Suprapubic skin (tissue), 4 donors: ENCODE measurements around the gene MRPL58. TPM values are rescaled to one million over a fixed set of nuclear protein-coding genes. Genes with fewer than 3 reads are reported as not detected.

Source experiments
- DNase-seq, 2 donors: peaks; one replicate each; pipeline ENCODE4 v3.0.0-alpha.2; 2019; ENCODE audit warnings: low spot score in 2 of 2
- H3K27ac ChIP-seq: fragments of 200-600 bp; sonication (generic); one replicate; pipeline ENCODE4 v1.5.1; 2019
- H3K27me3 ChIP-seq: fragments of 200-600 bp; sonication (generic); one replicate; pipeline ENCODE4 v1.5.1; 2019
- H3K36me3 ChIP-seq: fragments of 200-600 bp; sonication (generic); one replicate; pipeline ENCODE4 v1.5.1; 2019
- H3K4me1 ChIP-seq: fragments of 200-600 bp; sonication (generic); one replicate; pipeline ENCODE4 v1.5.1; 2019
- H3K4me3 ChIP-seq: fragments of 200-600 bp; sonication (generic); one replicate; pipeline ENCODE4 v1.5.1; 2019; ENCODE audit warnings: mild to moderate bottlenecking
- H3K9me3 ChIP-seq: fragments of 200-600 bp; sonication (generic); one replicate; pipeline ENCODE4 v1.5.1; 2019
- EP300 ChIP-seq: sonication (generic); formaldehyde crosslinking; IDR thresholded peaks from one replicate; pipeline ENCODE4 v1.6.1; 2017; ENCODE audit warnings: antibody characterized with exemption
- POLR2A ChIP-seq, 2 donors: fragments of 450-650 bp; IDR thresholded peaks; one replicate each; pipeline ENCODE4 v1.6.1; 2017; ENCODE audit warnings: antibody characterized with exemption in 2 of 2, mild to moderate bottlenecking in 2 of 2, moderate library complexity in 2 of 2
- POLR2AphosphoS5 ChIP-seq, 3 donors: sonication (generic); formaldehyde crosslinking; IDR thresholded peaks; one replicate each; pipeline ENCODE4 v1.6.1; 2017; ENCODE audit warnings: antibody characterized with exemption in 3 of 3
- WGBS: methylation state at CpG from one replicate; pipeline ENCODE4 v1.1.5; 2018; 5-methylcytosine and 5-hydroxymethylcytosine counted together
- total RNA-seq, 4 donors: library from RNA; depleted of rRNA; stranded (reverse); fragments of >200 nt; gene quantifications; one replicate each; pipeline ENCODE4 v1.1.0, GENCODE V29; 2016
- TF ChIP-seq, protein P1 (sequence below), 2 donors: fragments of 200-600 bp in 1 of 2; fragments of 450-650 bp in 1 of 2; sonication (generic) in 1 of 2; IDR thresholded peaks; one replicate each; pipeline ENCODE4 v1.5.1; 2016 to 2019; ENCODE audit warnings: antibody characterized with exemption in 2 of 2, mild to moderate bottlenecking in 1 of 2, moderate library complexity in 1 of 2

The MRPL58 gene
- total RNA-seq, 4 donors from 2014 or later: 20.2 to 68.2 (median 46.7) TPM

DNA sequence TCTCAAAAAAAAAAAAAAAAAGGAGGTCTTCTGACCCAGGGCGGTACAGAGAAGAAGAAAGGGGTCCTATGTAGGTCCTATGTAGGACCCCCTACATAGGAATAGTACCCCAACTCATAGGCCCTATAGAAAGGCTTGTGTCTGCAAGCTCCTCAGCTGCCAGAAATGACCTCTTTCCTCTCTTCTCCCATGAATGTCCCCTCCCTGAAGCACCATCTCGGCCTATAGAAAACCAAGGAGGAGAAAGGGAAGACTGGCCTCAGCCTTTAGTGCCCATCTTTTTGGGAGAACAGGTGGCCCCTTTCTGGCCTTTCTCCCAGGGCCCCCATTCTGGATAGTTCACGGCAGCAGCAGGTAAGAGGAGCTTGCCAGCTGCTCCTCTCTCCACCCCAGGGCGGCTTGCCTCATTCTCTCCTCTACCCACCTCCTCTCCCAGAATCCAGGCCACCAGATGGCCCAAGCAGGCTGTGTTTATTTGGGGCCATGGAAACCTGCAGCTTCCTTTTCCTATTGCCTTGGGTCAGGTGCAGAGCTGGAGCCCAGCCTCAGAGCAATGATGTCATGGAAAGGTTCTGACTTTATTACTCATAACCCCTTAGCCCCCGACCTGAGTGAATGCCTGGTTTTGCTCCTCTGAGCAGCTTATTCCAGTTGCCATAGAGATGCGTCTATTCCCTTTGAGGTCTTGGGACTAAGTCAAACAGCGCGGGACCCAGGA is 1.6 kb upstream of the MRPL58 start:
- peak in 1 of 2 donors; percentile 83 for DNase-seq
- peaks cover 32% of the 10 kb centered on the region for H3K4me1 ChIP-seq
- TF ChIP-seq, protein P1, sequence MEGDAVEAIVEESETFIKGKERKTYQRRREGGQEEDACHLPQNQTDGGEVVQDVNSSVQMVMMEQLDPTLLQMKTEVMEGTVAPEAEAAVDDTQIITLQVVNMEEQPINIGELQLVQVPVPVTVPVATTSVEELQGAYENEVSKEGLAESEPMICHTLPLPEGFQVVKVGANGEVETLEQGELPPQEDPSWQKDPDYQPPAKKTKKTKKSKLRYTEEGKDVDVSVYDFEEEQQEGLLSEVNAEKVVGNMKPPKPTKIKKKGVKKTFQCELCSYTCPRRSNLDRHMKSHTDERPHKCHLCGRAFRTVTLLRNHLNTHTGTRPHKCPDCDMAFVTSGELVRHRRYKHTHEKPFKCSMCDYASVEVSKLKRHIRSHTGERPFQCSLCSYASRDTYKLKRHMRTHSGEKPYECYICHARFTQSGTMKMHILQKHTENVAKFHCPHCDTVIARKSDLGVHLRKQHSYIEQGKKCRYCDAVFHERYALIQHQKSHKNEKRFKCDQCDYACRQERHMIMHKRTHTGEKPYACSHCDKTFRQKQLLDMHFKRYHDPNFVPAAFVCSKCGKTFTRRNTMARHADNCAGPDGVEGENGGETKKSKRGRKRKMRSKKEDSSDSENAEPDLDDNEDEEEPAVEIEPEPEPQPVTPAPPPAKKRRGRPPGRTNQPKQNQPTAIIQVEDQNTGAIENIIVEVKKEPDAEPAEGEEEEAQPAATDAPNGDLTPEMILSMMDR (IDR thresholded peaks at IDR 0.05): no peak
- TF ChIP-seq EP300: no peak
- TF ChIP-seq POLR2AphosphoS5 (IDR thresholded peaks at IDR 0.05): no peak
- TF ChIP-seq POLR2A (IDR thresholded peaks at IDR 0.05): no peak
- no peaks in the 10 kb centered on the region for H3K27me3 ChIP-seq
- H3K27ac ChIP-seq: peak overlapping the region; percentile 94
- WGBS: 51% methylated on average over 8 of the region's 8 CpGs
- no peaks in the 10 kb centered on the region for H3K36me3 ChIP-seq
- no peaks in the 10 kb centered on the region for H3K9me3 ChIP-seq
- H3K4me3 ChIP-seq: no peak overlapping the region

DNA sequence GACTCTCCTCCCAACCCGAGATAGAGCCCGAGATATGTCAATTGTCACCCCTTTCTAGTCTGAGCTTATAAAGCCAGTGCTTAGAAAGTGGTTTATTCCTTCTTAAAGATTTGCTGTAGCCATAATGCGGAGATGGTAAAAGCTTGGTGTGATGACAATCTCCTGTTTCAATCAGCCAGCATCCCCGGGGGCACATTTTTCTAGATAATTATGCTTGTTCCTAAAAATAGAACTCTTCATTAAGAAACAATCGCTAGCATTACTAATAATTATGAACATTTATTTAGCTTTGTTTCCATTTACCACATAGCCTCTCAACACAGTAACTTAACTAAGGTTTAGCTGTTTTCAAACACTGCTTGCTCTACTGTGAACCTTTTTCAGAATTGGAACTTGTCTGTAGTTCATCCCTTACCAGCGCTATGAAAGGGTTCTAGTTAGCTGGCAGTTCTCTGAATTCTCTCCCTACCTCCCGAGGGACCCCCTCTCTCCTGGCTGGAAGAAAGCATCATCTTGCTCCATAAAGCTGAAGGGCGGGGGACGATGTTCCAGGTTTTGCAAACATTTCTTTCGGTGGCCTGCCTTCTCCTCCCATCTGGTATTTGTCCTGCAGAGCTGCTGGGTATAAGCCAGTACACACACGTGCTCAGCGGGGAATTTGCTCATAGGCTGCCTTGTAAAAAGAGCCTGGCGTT is 922 bp upstream of the MRPL58 start:
- H3K27ac ChIP-seq: peak overlapping the region; percentile 94
- H3K4me3 ChIP-seq: peak overlapping the region; percentile 77
- TF ChIP-seq, protein P1 (IDR thresholded peaks at IDR 0.05): no peak
- no peak for TF ChIP-seq POLR2AphosphoS5 (IDR thresholded peaks at IDR 0.05)
- TF ChIP-seq POLR2A (IDR thresholded peaks at IDR 0.05): no peak
- no peak for TF ChIP-seq EP300
- H3K36me3 ChIP-seq: peaks cover 3% of the 10 kb centered on the region
- H3K27me3 ChIP-seq: no peaks in the 10 kb centered on the region
- peaks cover 32% of the 10 kb centered on the region for H3K4me1 ChIP-seq
- 23% methylated on average over 13 of the region's 13 CpGs for WGBS
- peak; percentile 89 for DNase-seq
- no peaks in the 10 kb centered on the region for H3K9me3 ChIP-seq

DNA sequence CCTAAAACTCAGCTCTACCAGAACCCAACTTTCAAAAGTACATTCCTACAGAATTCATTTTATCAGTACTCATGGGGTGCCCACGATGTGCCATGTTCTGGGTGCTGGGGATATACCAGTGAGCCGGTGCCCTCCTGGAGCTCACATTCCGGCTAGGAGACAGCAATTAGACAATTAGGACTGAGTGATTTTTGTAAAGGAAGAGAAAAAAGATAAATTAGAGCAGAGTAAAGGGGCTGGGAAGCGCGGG is 449 bp upstream of the MRPL58 start:
- no peak for DNase-seq
- Histone ChIP-seq H3K4me3 (peak overlapping the region; percentile 77), H3K36me3 (peaks cover 7% of the 10 kb centered on the region), H3K4me1 (peaks cover 32% of the 10 kb centered on the region), H3K9me3 (no peaks in the 10 kb centered on the region), H3K27me3 (no peaks in the 10 kb centered on the region), H3K27ac (peak overlapping the region; percentile 94)
- 4% methylated on average over 5 of the region's 5 CpGs for WGBS
- TF ChIP-seq POLR2AphosphoS5 (IDR thresholded peaks at IDR 0.05) (no peak), POLR2A (IDR thresholded peaks at IDR 0.05) (no peak), EP300 (no peak)
- TF ChIP-seq, protein P1 (IDR thresholded peaks at IDR 0.05): no peak

DNA sequence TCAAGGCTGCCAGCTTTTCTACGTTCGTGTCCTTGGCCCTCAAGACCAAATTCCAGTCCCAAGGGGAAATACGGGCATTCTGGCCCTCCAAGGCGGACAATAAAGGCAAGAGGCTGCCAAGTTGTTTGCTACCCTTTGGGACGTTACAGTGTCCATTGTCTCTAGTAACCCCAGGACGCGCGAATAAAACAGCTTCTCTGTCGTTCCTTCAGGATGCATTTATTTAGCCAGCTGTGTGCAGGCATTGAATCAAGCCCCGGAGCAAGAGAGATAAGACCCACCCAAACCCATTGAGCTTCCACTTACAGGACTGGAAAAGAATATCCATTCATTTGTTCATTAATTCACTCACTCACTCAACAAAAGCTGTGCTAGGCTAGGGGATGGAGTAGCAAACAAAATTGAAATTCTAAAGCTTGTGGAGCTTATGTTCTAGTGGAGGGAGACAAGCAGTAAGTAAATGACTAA is 656 bp downstream of the MRPL58 start:
- H3K36me3 ChIP-seq: peaks cover 15% of the 10 kb centered on the region
- peak overlapping the region; percentile 94 for H3K27ac ChIP-seq
- no peak for DNase-seq

DNA sequence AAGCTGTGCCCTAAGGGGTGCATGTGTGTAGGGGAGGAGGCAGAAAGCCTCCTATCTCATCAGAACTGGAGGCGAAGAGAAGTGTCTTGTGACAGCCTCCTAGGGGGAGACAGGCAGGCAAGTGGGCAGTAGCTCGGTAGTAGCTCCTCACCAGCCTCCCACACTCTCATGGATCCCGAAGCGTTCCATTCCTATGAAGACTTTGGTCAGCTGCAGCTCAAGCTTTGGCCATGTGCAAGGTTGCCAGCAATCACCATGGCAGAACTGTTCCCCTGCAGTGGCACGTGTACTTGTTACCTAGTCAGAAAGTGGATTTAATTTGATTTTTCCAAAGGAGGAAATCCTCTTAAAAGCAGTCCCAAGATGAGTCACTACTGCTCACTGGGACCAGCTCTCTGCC is 6.7 kb downstream of the MRPL58 start:
- no peaks in the 10 kb centered on the region for H3K9me3 ChIP-seq
- no peak for TF ChIP-seq POLR2A (IDR thresholded peaks at IDR 0.05)
- no peak for TF ChIP-seq POLR2AphosphoS5 (IDR thresholded peaks at IDR 0.05)
- TF ChIP-seq, protein P1 (IDR thresholded peaks at IDR 0.05): no peak
- TF ChIP-seq EP300: no peak
- H3K36me3 ChIP-seq: peaks cover 55% of the 10 kb centered on the region
- H3K4me1 ChIP-seq: peaks cover 4% of the 10 kb centered on the region
- DNase-seq: no peak
- WGBS: 82% methylated on average over 5 of the region's 5 CpGs
- no peaks in the 10 kb centered on the region for H3K27me3 ChIP-seq
- no peak overlapping the region for H3K4me3 ChIP-seq
- no peak overlapping the region for H3K27ac ChIP-seq

More for the DNA sequence above, 656 bp downstream of the MRPL58 start:
- no peak for TF ChIP-seq POLR2AphosphoS5 (IDR thresholded peaks at IDR 0.05)
- peaks cover 32% of the 10 kb centered on the region for H3K4me1 ChIP-seq
- peak overlapping the region; percentile 77 for H3K4me3 ChIP-seq
- WGBS: 0% methylated on average over 2 of the region's 10 CpGs
- no peaks in the 10 kb centered on the region for H3K27me3 ChIP-seq
- H3K9me3 ChIP-seq: no peaks in the 10 kb centered on the region
